Activated T-cell treated with anti-CD3 and anti-CD28 coated beads, Interleukin-2, amount 50 U/mL, for 72 hours (primary cell): ENCODE results near the gene HS6ST1. TPM values are rescaled to one million over a fixed set of nuclear protein-coding genes. Genes with fewer than 3 reads are reported as not detected.

ENCODE experiments used
- ATAC-seq, 2 donors: fragments of 150-1000 bp; cut with Tn5 transposase; replicated peaks in 1 of 2; 2 replicates each; pipeline ENCODE4 v1.10.0; 2021; ENCODE audit warnings: moderate library complexity in 2 of 2, mild to moderate bottlenecking in 1 of 2
- DNase-seq, 2 donors: peaks; one replicate each; pipeline ENCODE4 v3.0.0; 2021 to 2022; ENCODE audit warnings: mixed read lengths in 1 of 2
- H3K27ac Mint-ChIP-seq: one replicate; pipeline ENCODE4 v1.8.0; 2022; ENCODE audit warnings: mild to moderate bottlenecking, moderate library complexity, mixed read lengths
- H3K27me3 Mint-ChIP-seq: one replicate; pipeline ENCODE4 v1.8.0; 2022; ENCODE audit warnings: low read depth, mixed read lengths
- H3K36me3 Mint-ChIP-seq, 2 donors: one replicate each; pipeline ENCODE4 v1.8.0; 2022; ENCODE audit warnings: mixed read lengths in 2 of 2, mild to moderate bottlenecking in 1 of 2; ENCODE audit not compliant: insufficient read depth in 2 of 2
- H3K4me1 Mint-ChIP-seq: one replicate; pipeline ENCODE4 v1.8.0; 2022; ENCODE audit warnings: low read depth, mixed read lengths
- H3K4me3 Mint-ChIP-seq, 2 donors: one replicate each; pipeline ENCODE4 v1.8.0; 2022; ENCODE audit warnings: mild to moderate bottlenecking in 2 of 2, mixed read lengths in 2 of 2, moderate library complexity in 2 of 2
- H3K9me3 Mint-ChIP-seq, 2 donors: one replicate each; pipeline ENCODE4 v1.8.0; 2022; ENCODE audit warnings: mixed read lengths in 2 of 2
- total RNA-seq, 2 donors: library from RNA; stranded (reverse); gene quantifications; one replicate each; pipeline ENCODE4 v1.2.3, GENCODE V29; 2022

HS6ST1 gene
- total RNA-seq, 2 donors from 2014 or later, result 10.6 to 11.3 TPM

- ATAC-seq (no peak), DNase-seq (no peak)
- Mint-ChIP-seq H3K9me3 (no peaks in the 10 kb centered on the region), H3K4me3 (no peak overlapping the region), H3K27ac (no peak overlapping the region), H3K36me3 (no peaks in the 10 kb centered on the region), H3K27me3 (no peaks in the 10 kb centered on the region), H3K4me1 (no peaks in the 10 kb centered on the region)
Measured at GRCh38 chr2:128358941-128359731, 40.5 kb upstream of the HS6ST1 start.

- DNase-seq (no peak), ATAC-seq (no peak)
- H3K27ac Mint-ChIP-seq, result no peak overlapping the region
- H3K27me3 Mint-ChIP-seq, result no peaks in the 10 kb centered on the region
- no peak overlapping the region for H3K4me3 Mint-ChIP-seq
- no peaks in the 10 kb centered on the region for H3K9me3 Mint-ChIP-seq
- no peaks in the 10 kb centered on the region for H3K36me3 Mint-ChIP-seq
- H3K4me1 Mint-ChIP-seq, result no peaks in the 10 kb centered on the region
Measured at GRCh38 chr2:128357506-128358370, 39.1 kb upstream of the HS6ST1 start.

- Mint-ChIP-seq H3K36me3 (peaks cover 2 to 4% of the 10 kb centered on the region in 2 donors), H3K27ac (no peak overlapping the region), H3K4me1 (no peaks in the 10 kb centered on the region), H3K4me3 (no peak overlapping the region), H3K9me3 (peaks cover 2 to 4% of the 10 kb centered on the region in 2 donors), H3K27me3 (peaks cover 8% of the 10 kb centered on the region)
- DNase-seq (no peak), ATAC-seq (no peak)
Measured at GRCh38 chr2:128356127-128356526, 37.5 kb upstream of the HS6ST1 start.

GRCh38 chr2:128354726-128355470, 36.2 kb upstream of the HS6ST1 start:
- no peaks in the 10 kb centered on the region for H3K4me1 Mint-ChIP-seq
- ATAC-seq (no peak), DNase-seq (no peak)
- H3K27me3 Mint-ChIP-seq, result peaks cover 8% of the 10 kb centered on the region
- no peak overlapping the region for H3K4me3 Mint-ChIP-seq
- H3K27ac Mint-ChIP-seq, result no peak overlapping the region
- H3K9me3 Mint-ChIP-seq, result peaks cover 4 to 7% of the 10 kb centered on the region in 2 donors
- H3K36me3 Mint-ChIP-seq, result peaks cover 2 to 4% of the 10 kb centered on the region in 2 donors

GRCh38 chr2:128354161-128354560, 35.5 kb upstream of the HS6ST1 start:
- peaks cover 2 to 4% of the 10 kb centered on the region in 2 donors for H3K36me3 Mint-ChIP-seq
- no peak for DNase-seq
- ATAC-seq, result no peak
- H3K27me3 Mint-ChIP-seq, result peaks cover 8% of the 10 kb centered on the region
- H3K4me1 Mint-ChIP-seq, result no peaks in the 10 kb centered on the region
- no peak overlapping the region for H3K4me3 Mint-ChIP-seq
- peaks cover 4 to 7% of the 10 kb centered on the region in 2 donors for H3K9me3 Mint-ChIP-seq
- no peak overlapping the region for H3K27ac Mint-ChIP-seq

GRCh38 chr2:128350736-128351135, 32.1 kb upstream of the HS6ST1 start:
- Mint-ChIP-seq H3K4me3 (no peak overlapping the region), H3K9me3 (peaks cover 4 to 7% of the 10 kb centered on the region in 2 donors), H3K36me3 (peaks cover 2 to 4% of the 10 kb centered on the region in 2 donors), H3K27me3 (peaks cover 8% of the 10 kb centered on the region), H3K27ac (no peak overlapping the region), H3K4me1 (no peaks in the 10 kb centered on the region)
- ATAC-seq (no peak), DNase-seq (no peak)

DNA sequence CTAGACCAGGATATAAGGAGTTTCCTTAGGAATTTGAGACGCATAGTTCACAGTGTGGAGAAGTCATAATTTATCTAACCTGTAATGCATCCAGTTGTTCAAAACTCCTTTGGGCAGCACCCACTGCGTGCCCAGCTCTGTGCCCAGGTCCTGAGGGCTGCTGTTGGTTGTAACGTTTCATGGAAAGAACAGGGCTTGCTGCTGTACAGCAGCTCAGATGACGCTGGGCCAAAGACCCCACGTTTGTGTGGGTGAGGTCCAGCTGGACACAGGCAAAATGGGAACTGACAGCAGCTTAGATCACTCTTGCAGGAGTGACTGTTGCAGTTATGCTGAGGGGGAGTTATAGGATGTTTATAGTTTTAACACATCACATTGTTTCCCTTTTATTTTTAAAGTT, 30.0 kb upstream of the HS6ST1 start:
- no peaks in the 10 kb centered on the region for H3K4me1 Mint-ChIP-seq

DNA sequence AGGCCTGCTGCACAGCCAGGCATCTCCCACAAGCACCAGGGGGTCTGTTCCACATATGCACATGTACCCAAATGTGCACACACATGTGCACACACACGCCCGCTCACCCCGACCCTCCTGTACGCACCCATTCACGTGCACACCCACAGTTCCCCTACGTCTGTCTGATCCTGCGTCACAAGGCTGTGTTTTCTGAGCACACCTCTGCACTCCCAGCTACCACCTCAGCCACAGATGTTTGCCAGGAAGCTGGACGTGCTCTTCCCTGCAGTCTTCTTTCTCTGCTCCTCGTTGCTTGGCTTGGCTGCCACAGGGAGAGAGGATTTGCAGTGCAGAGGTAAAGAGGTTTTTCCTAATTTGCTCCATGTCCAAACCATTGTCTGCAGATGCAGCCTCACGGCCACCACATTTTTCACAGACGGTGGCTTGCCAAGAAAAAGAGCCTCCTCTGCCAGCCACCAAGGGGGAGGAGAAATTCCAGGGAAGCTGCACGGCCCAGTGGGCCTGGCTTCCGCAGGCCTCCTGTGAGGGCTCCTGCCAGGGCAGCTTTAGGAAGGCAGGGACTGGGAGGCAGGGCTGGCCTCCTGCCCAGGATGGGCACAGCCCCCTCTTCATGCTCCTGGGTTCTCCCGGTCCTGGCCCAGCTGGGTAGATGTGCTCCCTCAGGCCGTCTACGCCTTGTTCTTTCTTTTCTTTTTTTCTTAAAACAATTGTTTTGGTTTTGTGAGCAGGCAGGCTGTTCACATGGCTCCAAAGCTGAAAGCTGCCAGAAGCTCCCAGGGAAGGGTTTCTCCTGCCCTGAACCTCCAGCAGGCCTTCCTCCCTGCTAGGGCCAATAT, 29.3 kb upstream of the HS6ST1 start:
- DNase-seq, result no peak
- H3K4me3 Mint-ChIP-seq, result no peak overlapping the region
- ATAC-seq, result no peak
- no peak overlapping the region for H3K27ac Mint-ChIP-seq
- H3K4me1 Mint-ChIP-seq, result no peaks in the 10 kb centered on the region
- H3K27me3 Mint-ChIP-seq, result peaks cover 8% of the 10 kb centered on the region
- H3K9me3 Mint-ChIP-seq, result peaks cover 4 to 7% of the 10 kb centered on the region in 2 donors
- peaks cover 2 to 4% of the 10 kb centered on the region in 2 donors for H3K36me3 Mint-ChIP-seq

More for the DNA sequence above, 30.0 kb upstream of the HS6ST1 start:
- peaks cover 2 to 4% of the 10 kb centered on the region in 2 donors for H3K36me3 Mint-ChIP-seq
- peaks cover 4 to 7% of the 10 kb centered on the region in 2 donors for H3K9me3 Mint-ChIP-seq
- H3K27me3 Mint-ChIP-seq, result peaks cover 8% of the 10 kb centered on the region
- DNase-seq (no peak), ATAC-seq (no peak)
- no peak overlapping the region for H3K27ac Mint-ChIP-seq
- H3K4me3 Mint-ChIP-seq, result no peak overlapping the region

DNA sequence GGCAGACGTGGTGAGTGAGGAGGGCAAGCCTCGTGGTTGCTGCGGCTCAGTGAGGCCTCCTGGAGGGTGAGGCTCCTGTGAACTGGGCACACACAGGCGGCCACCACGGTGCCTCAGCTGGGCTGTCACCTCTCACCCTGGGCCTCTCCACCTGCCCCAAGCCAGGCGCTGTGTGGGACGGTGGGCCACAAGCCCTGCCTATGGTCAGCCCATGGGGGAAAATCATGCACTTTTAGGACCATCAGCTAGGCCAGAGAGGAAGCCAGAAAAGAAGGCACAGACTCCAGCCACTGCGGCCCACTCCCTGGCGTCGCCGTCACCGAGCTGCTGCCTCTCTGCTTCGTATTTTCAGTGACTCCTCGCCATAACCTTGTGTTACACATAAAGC, 28.5 kb upstream of the HS6ST1 start:
- peaks cover 8% of the 10 kb centered on the region for H3K27me3 Mint-ChIP-seq
- H3K36me3 Mint-ChIP-seq, result peaks cover 2 to 4% of the 10 kb centered on the region in 2 donors
- H3K9me3 Mint-ChIP-seq, result peaks cover 4 to 9% of the 10 kb centered on the region in 2 donors
- H3K4me1 Mint-ChIP-seq, result no peaks in the 10 kb centered on the region
- ATAC-seq, result no peak
- DNase-seq, result no peak
- no peak overlapping the region for H3K4me3 Mint-ChIP-seq
- H3K27ac Mint-ChIP-seq, result no peak overlapping the region

- H3K27ac Mint-ChIP-seq, result no peak overlapping the region
- H3K36me3 Mint-ChIP-seq, result peaks cover 2 to 4% of the 10 kb centered on the region in 2 donors
- H3K4me1 Mint-ChIP-seq, result no peaks in the 10 kb centered on the region
- no peak for ATAC-seq
- peaks cover 3% of the 10 kb centered on the region for H3K27me3 Mint-ChIP-seq
- DNase-seq, result no peak
- H3K4me3 Mint-ChIP-seq, result no peak overlapping the region
- peaks cover 5 to 12% of the 10 kb centered on the region in 2 donors for H3K9me3 Mint-ChIP-seq
Measured at GRCh38 chr2:128346291-128347170, 27.9 kb upstream of the HS6ST1 start.

DNA sequence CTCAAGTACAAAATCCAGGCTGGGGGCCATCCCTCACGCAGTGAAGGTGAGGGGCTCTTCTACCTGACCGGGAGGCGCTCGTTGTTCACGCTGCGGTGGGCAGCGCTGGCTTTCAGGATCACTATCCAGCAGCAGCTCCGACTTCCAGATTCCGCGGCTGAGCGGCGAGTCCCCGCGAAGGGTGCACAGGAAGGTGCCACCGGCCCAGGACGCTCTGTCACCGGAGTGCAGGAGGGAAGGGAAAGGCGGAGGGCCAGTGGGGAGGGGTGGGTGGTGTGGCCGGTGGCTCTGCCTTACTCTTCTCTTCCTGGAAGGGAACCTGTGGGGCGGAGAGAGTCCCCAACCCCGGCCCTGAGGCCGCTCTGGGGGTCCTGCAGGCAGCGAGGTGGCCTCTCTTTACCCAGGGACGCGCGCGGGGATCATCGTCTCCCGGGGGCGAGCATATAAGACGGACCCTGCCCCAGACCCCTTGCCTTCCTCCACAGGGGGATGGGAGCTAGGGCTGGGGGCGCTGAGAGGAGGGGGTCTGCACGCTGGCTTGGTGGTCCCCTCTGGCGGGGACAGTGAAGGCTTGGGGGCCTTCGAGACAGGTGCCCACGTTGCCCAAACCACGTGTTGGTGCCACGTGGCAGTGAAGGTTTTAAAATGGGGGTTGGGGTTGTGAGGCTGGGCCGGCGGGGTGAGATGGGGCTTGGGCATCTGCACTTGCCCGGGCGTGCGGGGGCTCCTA, 26.9 kb upstream of the HS6ST1 start:
- H3K36me3 Mint-ChIP-seq, result peaks cover 0 to 2% of the 10 kb centered on the region in 2 donors

More for the DNA sequence above, 26.9 kb upstream of the HS6ST1 start:
- DNase-seq, result no peak
- Mint-ChIP-seq H3K4me1 (no peaks in the 10 kb centered on the region), H3K4me3 (no peak overlapping the region), H3K27ac (no peak overlapping the region), H3K9me3 (peaks cover 7 to 14% of the 10 kb centered on the region in 2 donors), H3K27me3 (no peaks in the 10 kb centered on the region)
- no peak for ATAC-seq
